Naive thymus-derived CD4-positive, alpha-beta T cell (primary cell): ENCODE results near the gene PRRG3. TPM values are rescaled to one million over a fixed set of nuclear protein-coding genes. Genes with fewer than 3 reads are reported as not detected.

Source experiments
- ATAC-seq: fragments of 150-1000 bp; cut with Tn5 transposase; 2 replicates; pipeline ENCODE4 v1.10.0; 2021; ENCODE audit warnings: mild to moderate bottlenecking, moderate library complexity
- CTCF ChIA-PET: fragments of 350-600 bp; sonication (Branson Sonifier 250); formaldehyde crosslinking; loops from one replicate; lab custom pipeline; 2021; ENCODE audit warnings: antibody characterized with exemption; lab: Charles Lee
- POLR2A ChIA-PET: fragments of 350-600 bp; sonication (Branson Sonifier 250); formaldehyde crosslinking; loops from one replicate; lab custom pipeline; 2021; ENCODE audit warnings: antibody characterized with exemption, inconsistent platforms; lab: Charles Lee
- DNase-seq, 9 donors: peaks; one replicate each; pipeline versions ENCODE4 v3.0.0 to v3.0.0-alpha.2; 2020 to 2022; ENCODE audit warnings: mixed read lengths in 1 of 9
- H3K27ac ChIP-seq: one replicate; pipeline ENCODE4 v1.7.0; 2013; ENCODE audit warnings: mild to moderate bottlenecking, low read depth, low read length, moderate library complexity
- H3K27me3 ChIP-seq, 2 donors: one replicate each; pipeline ENCODE4 v1.7.0; 2013; ENCODE audit warnings: low read length in 2 of 2, mild to moderate bottlenecking in 2 of 2, moderate library complexity in 2 of 2; ENCODE audit not compliant: control insufficient read depth in 2 of 2, insufficient read depth in 2 of 2
- H3K36me3 ChIP-seq, 3 experiments: 1 replicate in 2 of 3; 2 replicates in 1 of 3; pipeline ENCODE4 v1.7.0; 2013; ENCODE audit warnings: low read length in 3 of 3, mild to moderate bottlenecking in 3 of 3, moderate library complexity in 1 of 3; ENCODE audit not compliant: insufficient read depth in 3 of 3, control insufficient read depth in 2 of 3
- H3K4me1 ChIP-seq, 2 donors: one replicate each; pipeline ENCODE4 v1.7.0; 2013; ENCODE audit warnings: low read length in 2 of 2, mild to moderate bottlenecking in 2 of 2, moderate library complexity in 1 of 2; ENCODE audit not compliant: control insufficient read depth in 2 of 2, insufficient read depth in 2 of 2
- H3K4me3 ChIP-seq: 2 replicates; pipeline ENCODE4 v1.7.0; 2013; ENCODE audit warnings: mild to moderate bottlenecking, low read length
- H3K9me3 ChIP-seq, 3 experiments: 1 replicate in 2 of 3; 2 replicates in 1 of 3; pipeline ENCODE4 v1.7.0; 2013; ENCODE audit warnings: low read length in 3 of 3; ENCODE audit not compliant: control insufficient read depth in 2 of 3
- H3K27ac Mint-ChIP-seq, 9 donors: one replicate each; pipeline ENCODE4 v1.8.0; 2020 to 2022; ENCODE audit warnings: mixed read lengths in 9 of 9, mild to moderate bottlenecking in 8 of 9, moderate library complexity in 5 of 9, inconsistent platforms in 2 of 9
- H3K27me3 Mint-ChIP-seq, 5 donors: one replicate each; pipeline ENCODE4 v1.8.0; 2021 to 2022; ENCODE audit warnings: mixed read lengths in 5 of 5, mild to moderate bottlenecking in 1 of 5
- H3K36me3 Mint-ChIP-seq, 5 donors: one replicate each; pipeline ENCODE4 v1.8.0; 2020 to 2022; ENCODE audit warnings: mixed read lengths in 5 of 5, mild to moderate bottlenecking in 3 of 5, inconsistent platforms in 1 of 5
- H3K4me1 Mint-ChIP-seq, 7 donors: one replicate each; pipeline ENCODE4 v1.8.0; 2020 to 2022; ENCODE audit warnings: mixed read lengths in 7 of 7, mild to moderate bottlenecking in 3 of 7, inconsistent platforms in 1 of 7
- H3K4me3 Mint-ChIP-seq, 10 donors: one replicate each; pipeline ENCODE4 v1.8.0; 2020 to 2022; ENCODE audit warnings: mild to moderate bottlenecking in 10 of 10, mixed read lengths in 10 of 10, moderate library complexity in 6 of 10, inconsistent platforms in 2 of 10
- H3K9me3 Mint-ChIP-seq, 11 donors: one replicate each; pipeline ENCODE4 v1.8.0; 2020 to 2022; ENCODE audit warnings: mixed read lengths in 11 of 11, mild to moderate bottlenecking in 4 of 11, inconsistent platforms in 1 of 11, moderate library complexity in 1 of 11
- intact Hi-C, 2 donors: fragments of 100-400 bp; cut with micrococcal nuclease; formaldehyde crosslinking; loops; one replicate each; pipeline ENCODE4 v1.15.1; 2023
- polyA plus RNA-seq, 2 donors: library from polyadenylated mRNA; unstranded; fragments of 300-500 nt; fragmentation: Illumina TruSeq; gene quantifications; one replicate each; pipeline ENCODE4 v1.2.3, GENCODE V29; 2021
- total RNA-seq, 6 experiments: library from RNA in 5 of 6; stranded (reverse) in 5 of 6; gene quantifications; 1 replicate in 5 of 6; 2 replicates in 1 of 6; pipeline ENCODE4 v1.2.3 and lab custom pipeline; 2021 to 2026

PRRG3 gene
- total and polyA plus RNA-seq, 7 experiments from 2014 or later, result not detected

- Histone ChIP-seq H3K9me3 (no peaks in the 10 kb centered on the region), H3K27me3 (no peaks in the 10 kb centered on the region), H3K36me3 (no peaks in the 10 kb centered on the region), H3K4me1 (no peaks in the 10 kb centered on the region), H3K27ac (no peak overlapping the region), H3K4me3 (no peak overlapping the region)
- ATAC-seq (no peak), DNase-seq (no peak)
- ChIA-PET CTCF (no interaction called here), POLR2A (no interaction called here)
- Mint-ChIP-seq H3K4me1 (no peaks in the 10 kb centered on the region), H3K36me3 (no peaks in the 10 kb centered on the region), H3K9me3 (no peaks in the 10 kb centered on the region), H3K4me3 (no peak overlapping the region), H3K27me3 (peaks cover 0 to 10% (median 5%) of the 10 kb centered on the region in 5 donors), H3K27ac (no peak overlapping the region)
- intact Hi-C loops, result no loop called here
Observed at GRCh38 chrX:151714362-151714761, 19.1 kb downstream of the PRRG3 start.

- H3K27me3 ChIP-seq, result no peaks in the 10 kb centered on the region
- H3K36me3 Mint-ChIP-seq, result no peaks in the 10 kb centered on the region
- H3K4me3 Mint-ChIP-seq, result no peak within 1 kb of the TSS
- H3K27ac Mint-ChIP-seq, result no peak within 1 kb of the TSS
- ChIA-PET CTCF (no interaction called here), POLR2A (no interaction called here)
- H3K27me3 Mint-ChIP-seq, result peaks cover 0 to 10% (median 5%) of the 10 kb centered on the region in 5 donors
- no peaks in the 10 kb centered on the region for H3K36me3 ChIP-seq
- ATAC-seq, result no peak
- DNase-seq, result no peak
- H3K27ac ChIP-seq, result no peak within 1 kb of the TSS
- intact Hi-C loops, result no loop called here
- H3K4me1 Mint-ChIP-seq, result no peaks in the 10 kb centered on the region
- no peaks in the 10 kb centered on the region for H3K4me1 ChIP-seq
- no peak within 1 kb of the TSS for H3K4me3 ChIP-seq
- no peaks in the 10 kb centered on the region for H3K9me3 ChIP-seq
- no peaks in the 10 kb centered on the region for H3K9me3 Mint-ChIP-seq
Observed at GRCh38 chrX:151715752-151716151, 20.5 kb downstream of the PRRG3 start, which contains the start of gene FATE1. Gene FATE1 (plus strand): TSS chrX:151716035. CDS start chrX:151716120, 85 bp downstream.

- CTCF ChIA-PET, result no interaction called here
- intact Hi-C loops, result loop anchor here in 1 of 2 donors (2.0 kb wide), 1 partner anchor 572 kb away; no protein-coding TSS in a partner anchor
- ATAC-seq (no peak), DNase-seq (no peak)
- no peaks in the 10 kb centered on the region for H3K27me3 ChIP-seq
- no peaks in the 10 kb centered on the region for H3K36me3 Mint-ChIP-seq
- H3K27ac Mint-ChIP-seq, result peak overlapping the region in 1 of 9 donors; percentile 36
- H3K9me3 Mint-ChIP-seq, result no peaks in the 10 kb centered on the region
- POLR2A ChIA-PET, result no interaction called here
- H3K27me3 Mint-ChIP-seq, result no peaks in the 10 kb centered on the region
- no peaks in the 10 kb centered on the region for H3K4me1 ChIP-seq
- H3K4me3 ChIP-seq, result no peak overlapping the region
- no peak overlapping the region for H3K27ac ChIP-seq
- H3K36me3 ChIP-seq, result no peaks in the 10 kb centered on the region
- no peaks in the 10 kb centered on the region for H3K9me3 ChIP-seq
- no peak overlapping the region for H3K4me3 Mint-ChIP-seq
- no peaks in the 10 kb centered on the region for H3K4me1 Mint-ChIP-seq
Observed at GRCh38 chrX:151722241-151722846, 27.1 kb downstream of the PRRG3 start.

GRCh38 chrX:151723156-151723760, 28.0 kb downstream of the PRRG3 start:
- Mint-ChIP-seq H3K4me3 (no peak overlapping the region), H3K36me3 (no peaks in the 10 kb centered on the region), H3K27ac (no peak overlapping the region), H3K9me3 (no peaks in the 10 kb centered on the region), H3K27me3 (no peaks in the 10 kb centered on the region), H3K4me1 (no peaks in the 10 kb centered on the region)
- Histone ChIP-seq H3K27ac (no peak overlapping the region), H3K27me3 (no peaks in the 10 kb centered on the region), H3K4me3 (no peak overlapping the region), H3K9me3 (no peaks in the 10 kb centered on the region), H3K4me1 (no peaks in the 10 kb centered on the region), H3K36me3 (no peaks in the 10 kb centered on the region)
- intact Hi-C loops, result loop anchor here in 1 of 2 donors (2.0 kb wide), 1 partner anchor 572 kb away; no protein-coding TSS in a partner anchor
- CTCF ChIA-PET, result no interaction called here
- POLR2A ChIA-PET, result no interaction called here
- DNase-seq (no peak), ATAC-seq (no peak)

- no peak overlapping the region for H3K4me3 Mint-ChIP-seq
- H3K36me3 Mint-ChIP-seq, result no peaks in the 10 kb centered on the region
- H3K27ac Mint-ChIP-seq, result no peak overlapping the region
- no peaks in the 10 kb centered on the region for H3K9me3 ChIP-seq
- ChIA-PET CTCF (no interaction called here), POLR2A (no interaction called here)
- no peak overlapping the region for H3K27ac ChIP-seq
- intact Hi-C loops, result no loop called here
- no peaks in the 10 kb centered on the region for H3K36me3 ChIP-seq
- no peaks in the 10 kb centered on the region for H3K27me3 ChIP-seq
- H3K27me3 Mint-ChIP-seq, result no peaks in the 10 kb centered on the region
- no peak overlapping the region for H3K4me3 ChIP-seq
- ATAC-seq (no peak), DNase-seq (no peak)
- H3K4me1 ChIP-seq, result no peaks in the 10 kb centered on the region
- H3K9me3 Mint-ChIP-seq, result no peaks in the 10 kb centered on the region
- H3K4me1 Mint-ChIP-seq, result no peaks in the 10 kb centered on the region
Observed at GRCh38 chrX:151724563-151725337, 29.5 kb downstream of the PRRG3 start.

GRCh38 chrX:151725338-151725614, 30.0 kb downstream of the PRRG3 start:
- H3K9me3 Mint-ChIP-seq, result no peaks in the 10 kb centered on the region
- no peaks in the 10 kb centered on the region for H3K36me3 ChIP-seq
- POLR2A ChIA-PET, result interaction anchor here (0.6 kb wide), 1 partner anchor 1113 kb away, joined by 5 read pairs; no protein-coding TSS in a partner anchor
- no peak overlapping the region for H3K4me3 Mint-ChIP-seq
- H3K27ac Mint-ChIP-seq, result no peak overlapping the region
- no peaks in the 10 kb centered on the region for H3K4me1 ChIP-seq
- no peak overlapping the region for H3K27ac ChIP-seq
- no peaks in the 10 kb centered on the region for H3K4me1 Mint-ChIP-seq
- CTCF ChIA-PET, result no interaction called here
- no peak overlapping the region for H3K4me3 ChIP-seq
- DNase-seq (no peak), ATAC-seq (no peak)
- H3K27me3 Mint-ChIP-seq, result no peaks in the 10 kb centered on the region
- no peaks in the 10 kb centered on the region for H3K36me3 Mint-ChIP-seq
- no peaks in the 10 kb centered on the region for H3K9me3 ChIP-seq
- intact Hi-C loops, result no loop called here
- no peaks in the 10 kb centered on the region for H3K27me3 ChIP-seq
